Spleen (tissue), 11 donors: Measurements from ENCODE around the gene VSX1. TPM values are rescaled to one million over a fixed set of nuclear protein-coding genes. Genes with fewer than 3 reads are reported as not detected.

ENCODE experiments used
- DNase-seq: peaks from one replicate; pipeline ENCODE4 v3.0.0-alpha.2; 2020
- H3K27ac ChIP-seq, 8 donors: fragments of 200-600 bp; sonication (generic) in 7 of 8; 1 replicate in 4 of 8; 2 replicates in 4 of 8; pipeline versions ENCODE4 v1.5.0 to v1.8.0; 2016 to 2021; ENCODE audit warnings: inconsistent platforms in 4 of 8, mild to moderate bottlenecking in 4 of 8, moderate library complexity in 1 of 8
- H3K27me3 ChIP-seq, 7 donors: fragments of 200-600 bp; sonication (generic) in 6 of 7; replicated peaks in 1 of 7; 1 replicate in 4 of 7; 2 replicates in 3 of 7; pipeline versions ENCODE4 v1.5.0 to v1.8.0; 2016 to 2021; ENCODE audit warnings: inconsistent platforms in 3 of 7, mild to moderate bottlenecking in 1 of 7
- H3K36me3 ChIP-seq, 6 donors: fragments of 200-600 bp; sonication (generic) in 5 of 6; 1 replicate in 4 of 6; 2 replicates in 2 of 6; pipeline versions ENCODE4 v1.5.0 to v1.8.0; 2016 to 2021; ENCODE audit warnings: inconsistent platforms in 2 of 6
- H3K4me1 ChIP-seq, 6 donors: fragments of 200-600 bp; sonication (generic) in 5 of 6; 1 replicate in 3 of 6; 2 replicates in 3 of 6; pipeline versions ENCODE4 v1.5.0 to v1.8.0; 2016 to 2021; ENCODE audit warnings: inconsistent platforms in 3 of 6
- H3K4me3 ChIP-seq, 8 donors: fragments of 200-600 bp; sonication (generic) in 7 of 8; 1 replicate in 4 of 8; 2 replicates in 4 of 8; pipeline versions ENCODE4 v1.5.0 to v1.8.0; 2016 to 2021; ENCODE audit warnings: inconsistent platforms in 4 of 8, mild to moderate bottlenecking in 4 of 8, moderate library complexity in 2 of 8
- H3K9me3 ChIP-seq, 8 donors: fragments of 200-600 bp; sonication (generic) in 7 of 8; 1 replicate in 4 of 8; 2 replicates in 4 of 8; pipeline versions ENCODE4 v1.5.0 to v1.8.0; 2016 to 2021; ENCODE audit warnings: inconsistent platforms in 4 of 8
- POLR2A ChIP-seq, 3 donors: fragments of 450-650 bp; IDR thresholded peaks; one replicate each; pipeline ENCODE4 v1.5.1; 2017; ENCODE audit warnings: antibody characterized with exemption in 3 of 3, mild to moderate bottlenecking in 1 of 3
- POLR2AphosphoS5 ChIP-seq, 3 donors: sonication (generic); formaldehyde crosslinking; IDR thresholded peaks; one replicate each; pipeline ENCODE4 v1.5.1; 2017; ENCODE audit warnings: antibody characterized with exemption in 3 of 3
- WGBS, 5 donors: extraction: QIAGEN DNeasy Blood & Tissue Kit in 3 of 5; methylation state at CpG; one replicate each; pipeline versions ENCODE4 v1.1.5 to v1.1.7; 2013 to 2018; 5-methylcytosine and 5-hydroxymethylcytosine counted together
- intact Hi-C: fragments of 100-400 bp; cut with DNase I; formaldehyde crosslinking; loops from one replicate; pipeline ENCODE4 v1.15.0; 2023; ENCODE audit warnings: low total_unique reads
- polyA plus RNA-seq, 3 donors: library from polyadenylated mRNA; stranded (reverse); fragments of 200-250 nt; gene quantifications; one replicate each; pipeline ENCODE4 v1.2.1, GENCODE V29; 2013
- total RNA-seq, 7 donors: library from RNA; depleted of rRNA in 3 of 7; stranded (reverse); fragments of >200 nt in 3 of 7; fragmentation: NEBNext Ultra II Directional in 4 of 7; extraction: Animal tissue kit (Norgen Biotek cat#: 25700) in 4 of 7; gene quantifications; one replicate each; pipeline versions ENCODE4 v1.1.0 to v1.2.1, GENCODE V29; 2016 to 2021
- TF ChIP-seq, protein P1 (sequence below), 11 experiments: fragments of 200-600 bp in 7 of 11; fragments of 450-650 bp in 4 of 11; sonication (generic) in 4 of 11; IDR thresholded peaks in 8 of 11; conservative IDR thresholded peaks in 3 of 11; 1 replicate in 7 of 11; 2 replicates in 4 of 11; pipeline versions ENCODE4 v1.4.0 to v1.8.0; 2016 to 2021; ENCODE audit warnings: antibody characterized with exemption in 11 of 11, inconsistent platforms in 4 of 11, mild to moderate bottlenecking in 1 of 11
- donor health status: healthy with polysubstance abuse.
- donor health status: DM: no; HTN: no; CAD: no; lungs with moderate emphysema.
- donor health status: DM: no; HTN: no; CAD: no.
- donor health status: Bipolar disorder and iron deficiency.
- donor health status: healthy.
- donor health status: DM: no; HTN: no; CAD: no.
- donor health status: DM: yes; HTN: yes; CAD: no.

VSX1 gene
- total and polyA plus RNA-seq, 10 donors, result not detected

DNA sequence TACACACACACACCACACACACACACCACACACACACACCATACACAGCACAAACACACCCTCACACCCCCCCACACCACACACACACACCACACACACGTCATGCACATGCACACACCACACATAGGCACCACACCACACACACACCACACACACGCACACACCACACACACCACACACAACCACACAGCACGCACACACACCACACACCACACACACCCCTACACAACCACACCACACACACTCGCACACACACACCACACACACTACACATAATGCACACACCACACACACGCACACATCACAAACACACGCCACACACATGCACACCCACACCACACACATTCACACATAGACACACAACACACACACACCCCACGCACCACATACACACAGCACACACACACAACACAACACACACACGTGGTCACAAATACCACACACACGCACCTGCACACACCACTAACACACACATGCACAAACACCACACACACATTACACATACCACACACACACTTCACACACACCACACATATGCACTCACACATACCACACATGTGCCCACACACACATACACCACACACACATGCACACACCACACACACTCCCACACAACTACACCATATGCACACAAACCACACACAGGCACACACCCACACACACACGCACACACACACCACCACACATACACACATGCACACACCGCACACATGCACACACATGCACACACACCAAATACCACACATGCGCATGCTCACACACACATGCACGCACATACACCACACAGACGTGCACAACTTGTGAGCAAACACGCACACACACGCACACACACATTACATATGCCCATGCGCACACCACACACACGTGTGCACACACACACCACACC lies 14.6 kb downstream of the VSX1 start:
- DNase-seq, result peak; percentile 23
- H3K36me3 ChIP-seq, result no peaks in the 10 kb centered on the region
- peaks cover 0 to 12% (median 8%) of the 10 kb centered on the region in 6 donors for H3K4me1 ChIP-seq
- H3K9me3 ChIP-seq, result no peaks in the 10 kb centered on the region
- no peak overlapping the region for H3K27ac ChIP-seq
- intact Hi-C loops, result loop anchor here (2.0 kb wide), 1 partner anchor 73 kb away; no protein-coding TSS in a partner anchor
- 91 to 92% (median 92%) methylated on average over 18 of the region's 18 CpGs for WGBS, 5 donors
- TF ChIP-seq, protein P1, sequence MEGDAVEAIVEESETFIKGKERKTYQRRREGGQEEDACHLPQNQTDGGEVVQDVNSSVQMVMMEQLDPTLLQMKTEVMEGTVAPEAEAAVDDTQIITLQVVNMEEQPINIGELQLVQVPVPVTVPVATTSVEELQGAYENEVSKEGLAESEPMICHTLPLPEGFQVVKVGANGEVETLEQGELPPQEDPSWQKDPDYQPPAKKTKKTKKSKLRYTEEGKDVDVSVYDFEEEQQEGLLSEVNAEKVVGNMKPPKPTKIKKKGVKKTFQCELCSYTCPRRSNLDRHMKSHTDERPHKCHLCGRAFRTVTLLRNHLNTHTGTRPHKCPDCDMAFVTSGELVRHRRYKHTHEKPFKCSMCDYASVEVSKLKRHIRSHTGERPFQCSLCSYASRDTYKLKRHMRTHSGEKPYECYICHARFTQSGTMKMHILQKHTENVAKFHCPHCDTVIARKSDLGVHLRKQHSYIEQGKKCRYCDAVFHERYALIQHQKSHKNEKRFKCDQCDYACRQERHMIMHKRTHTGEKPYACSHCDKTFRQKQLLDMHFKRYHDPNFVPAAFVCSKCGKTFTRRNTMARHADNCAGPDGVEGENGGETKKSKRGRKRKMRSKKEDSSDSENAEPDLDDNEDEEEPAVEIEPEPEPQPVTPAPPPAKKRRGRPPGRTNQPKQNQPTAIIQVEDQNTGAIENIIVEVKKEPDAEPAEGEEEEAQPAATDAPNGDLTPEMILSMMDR (IDR thresholded peaks at IDR 0.05 in 8 of 11, conservative IDR thresholded peaks at IDR 0.05 in 3 of 11), result no peak
- TF ChIP-seq POLR2AphosphoS5 (IDR thresholded peaks at IDR 0.05), result no peak
- no peak for TF ChIP-seq POLR2A (IDR thresholded peaks at IDR 0.05)
- peaks cover 0 to 51% (median 14%) of the 10 kb centered on the region in 7 donors for H3K27me3 ChIP-seq
- H3K4me3 ChIP-seq, result no peak overlapping the region

DNA sequence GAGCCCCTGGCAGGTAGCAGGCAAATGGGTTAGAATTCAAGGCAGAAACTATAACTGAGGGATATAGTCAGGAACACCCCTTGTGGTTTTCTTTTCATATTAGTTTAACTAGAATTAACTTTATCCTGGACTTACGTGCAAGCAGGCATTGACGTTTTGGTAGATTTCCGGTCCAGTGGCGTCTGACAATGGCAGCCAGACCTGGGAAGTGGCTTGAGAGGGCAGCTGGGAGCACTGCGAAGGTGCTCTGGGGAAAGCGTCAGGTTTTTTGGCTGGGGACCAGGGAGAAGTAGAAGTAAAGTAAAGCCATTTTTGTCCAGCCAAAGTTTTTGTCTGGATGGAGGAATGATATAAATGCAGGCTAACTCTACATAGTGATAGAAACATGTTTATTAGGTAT lies 15.6 kb downstream of the VSX1 start:
- peak overlapping the region in 1 of 8 donors; percentile 5 for H3K4me3 ChIP-seq
- no peaks in the 10 kb centered on the region for H3K36me3 ChIP-seq
- TF ChIP-seq POLR2A (IDR thresholded peaks at IDR 0.05) (no peak), POLR2AphosphoS5 (IDR thresholded peaks at IDR 0.05) (no peak)
- TF ChIP-seq, protein P1 (IDR thresholded peaks at IDR 0.05 in 8 of 11, conservative IDR thresholded peaks at IDR 0.05 in 3 of 11), result no peak
- H3K4me1 ChIP-seq, result peaks cover 0 to 15% (median 8%) of the 10 kb centered on the region in 6 donors
- 27 to 48% (median 33%) methylated on average over 6 of the region's 6 CpGs for WGBS, 5 donors
- H3K9me3 ChIP-seq, result no peaks in the 10 kb centered on the region
- intact Hi-C loops, result loop anchor here (2.0 kb wide), 1 partner anchor 72 kb away; no protein-coding TSS in a partner anchor
- peaks cover 0 to 41% (median 6%) of the 10 kb centered on the region in 7 donors for H3K27me3 ChIP-seq
- DNase-seq, result peak; percentile 56
- no peak overlapping the region for H3K27ac ChIP-seq

DNA sequence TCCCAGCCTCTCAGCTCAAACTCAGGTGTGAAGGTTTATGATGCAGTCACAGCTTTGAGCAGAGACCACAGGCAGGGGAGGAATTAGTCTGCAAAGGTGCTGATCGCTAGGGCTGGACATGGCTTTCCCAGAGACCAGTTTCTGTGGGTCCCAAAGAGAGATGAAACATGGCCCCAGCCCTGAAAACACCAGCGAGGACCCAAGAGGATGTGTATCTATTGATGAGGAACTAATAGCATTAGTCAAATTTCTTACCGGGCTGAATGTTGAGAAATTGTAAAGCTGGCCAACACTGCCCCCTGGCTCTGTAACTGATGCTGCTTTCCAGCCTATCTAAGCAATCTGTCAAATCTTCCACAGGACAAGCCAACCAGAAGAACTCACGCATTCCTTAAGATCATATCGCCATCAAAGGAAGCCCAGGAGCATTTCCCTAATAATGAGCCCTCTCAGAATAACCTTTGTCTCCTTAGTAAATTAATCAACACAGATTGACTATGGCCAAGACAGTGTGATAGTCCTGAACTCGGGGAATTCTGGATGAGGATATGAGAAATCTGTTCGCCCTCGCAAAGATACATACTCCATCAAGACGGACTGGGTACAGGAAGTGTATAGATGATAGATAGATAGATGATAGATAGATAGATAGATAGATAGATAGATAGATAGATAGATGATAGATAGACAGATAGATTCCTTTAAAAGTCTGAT lies 16.2 kb downstream of the VSX1 start:
- peak; percentile 82 for DNase-seq
- WGBS, 5 donors, result 31 to 35% (median 33%) methylated on average over 9 of the region's 9 CpGs
- peaks cover 0 to 15% (median 8%) of the 10 kb centered on the region in 6 donors for H3K4me1 ChIP-seq
- intact Hi-C loops, result loop anchor here (2.0 kb wide), 1 partner anchor 71 kb away; no protein-coding TSS in a partner anchor
- peak overlapping the region in 1 of 8 donors; percentile 5 for H3K4me3 ChIP-seq
- H3K36me3 ChIP-seq, result no peaks in the 10 kb centered on the region
- no peaks in the 10 kb centered on the region for H3K9me3 ChIP-seq
- H3K27me3 ChIP-seq, result peaks cover 0 to 35% (median 3%) of the 10 kb centered on the region in 7 donors
- H3K27ac ChIP-seq, result no peak overlapping the region
- TF ChIP-seq, protein P1 (IDR thresholded peaks at IDR 0.05 in 8 of 11, conservative IDR thresholded peaks at IDR 0.05 in 3 of 11), result peak; percentile 70 to 91 (median 83)
- TF ChIP-seq POLR2AphosphoS5 (IDR thresholded peaks at IDR 0.05), result no peak
